ENCODE data around the gene PRDX6. TPM values are rescaled to one million over a fixed set of nuclear protein-coding genes. Genes with fewer than 3 reads are reported as not detected.

The PRDX6 gene
- total and polyA plus RNA-seq, 4 donors = 170 to 347 (median 246) TPM

GRCh38 chr1:173495609-173496267 is 18.6 kb downstream of the PRDX6 start:
- Histone ChIP-seq H3K9ac (ENCODE audit: insufficient read depth in 1 of 2, low read length in 2 of 2) (no peak overlapping the region), H3K9me3 (ENCODE audit: control insufficient read depth in 4 of 4, insufficient read depth in 3 of 4, low read length in 3 of 4) (peaks cover 0 to 2% (median 0%) of the 10 kb centered on the region in 4 donors), H3K4me1 (ENCODE audit: control insufficient read depth in 5 of 5, insufficient read depth in 5 of 5, low read length in 5 of 5) (no peaks in the 10 kb centered on the region), H3K27ac (ENCODE audit: low read depth in 1 of 2, low read length in 1 of 2) (no peak overlapping the region), H3K27me3 (ENCODE audit: control insufficient read depth in 3 of 3, insufficient read depth in 3 of 3, low read length in 2 of 3) (no peaks in the 10 kb centered on the region), H3K36me3 (ENCODE audit: control insufficient read depth in 4 of 4, insufficient read depth in 4 of 4, low read length in 4 of 4) (peaks cover 0 to 8% (median 0%) of the 10 kb centered on the region in 4 donors), H3K4me3 (no peak overlapping the region)
- ATAC-seq (ENCODE audit: insufficient read depth, low FRiP score) (no peak), DNase-seq (no peak)
- no peak for TF ChIP-seq CTCF (IDR thresholded peaks at IDR 0.05; ENCODE audit: control extremely low read depth, extremely low read depth)
- 87 to 91% methylated on average over 8 of the region's 8 CpGs for WGBS, 2 donors

- no peak for ATAC-seq (ENCODE audit: insufficient read depth, low FRiP score)
- H3K4me3 ChIP-seq = no peak overlapping the region
- DNase-seq = no peak
- H3K27ac ChIP-seq (ENCODE audit: low read depth in 1 of 2, low read length in 1 of 2) = no peak overlapping the region
- H3K36me3 ChIP-seq (ENCODE audit: control insufficient read depth in 4 of 4, insufficient read depth in 4 of 4, low read length in 4 of 4) = peaks cover 0 to 8% (median 0%) of the 10 kb centered on the region in 4 donors
- WGBS, 2 donors = 85 to 90% methylated on average over 2 of the region's 2 CpGs
- peaks cover 0 to 2% (median 0%) of the 10 kb centered on the region in 4 donors for H3K9me3 ChIP-seq (ENCODE audit: control insufficient read depth in 4 of 4, insufficient read depth in 3 of 4, low read length in 3 of 4)
- H3K27me3 ChIP-seq (ENCODE audit: control insufficient read depth in 3 of 3, insufficient read depth in 3 of 3, low read length in 2 of 3) = no peaks in the 10 kb centered on the region
- TF ChIP-seq CTCF (IDR thresholded peaks at IDR 0.05; ENCODE audit: control extremely low read depth, extremely low read depth) = no peak
- no peaks in the 10 kb centered on the region for H3K4me1 ChIP-seq (ENCODE audit: control insufficient read depth in 5 of 5, insufficient read depth in 5 of 5, low read length in 5 of 5)
- no peak overlapping the region for H3K9ac ChIP-seq (ENCODE audit: insufficient read depth in 1 of 2, low read length in 2 of 2)
Observed at GRCh38 chr1:173496757-173497320, 19.7 kb downstream of the PRDX6 start.

- TF ChIP-seq CTCF (IDR thresholded peaks at IDR 0.05; ENCODE audit: control extremely low read depth, extremely low read depth) = no peak
Observed at GRCh38 chr1:173499729-173500128, 22.6 kb downstream of the PRDX6 start.

More at GRCh38 chr1:173499729-173500128, 22.6 kb downstream of the PRDX6 start:
- Histone ChIP-seq H3K27ac (ENCODE audit: low read depth in 1 of 2, low read length in 1 of 2) (no peak overlapping the region), H3K9ac (ENCODE audit: insufficient read depth in 1 of 2, low read length in 2 of 2) (no peak overlapping the region), H3K27me3 (ENCODE audit: control insufficient read depth in 3 of 3, insufficient read depth in 3 of 3, low read length in 2 of 3) (no peaks in the 10 kb centered on the region), H3K4me1 (ENCODE audit: control insufficient read depth in 5 of 5, insufficient read depth in 5 of 5, low read length in 5 of 5) (no peaks in the 10 kb centered on the region), H3K4me3 (no peak overlapping the region), H3K9me3 (ENCODE audit: control insufficient read depth in 4 of 4, insufficient read depth in 3 of 4, low read length in 3 of 4) (peaks cover 0 to 2% (median 0%) of the 10 kb centered on the region in 4 donors), H3K36me3 (ENCODE audit: control insufficient read depth in 4 of 4, insufficient read depth in 4 of 4, low read length in 4 of 4) (no peaks in the 10 kb centered on the region)
- ATAC-seq (ENCODE audit: insufficient read depth, low FRiP score) = no peak
- no peak for DNase-seq
- 84 to 92% methylated on average over 4 of the region's 4 CpGs for WGBS, 2 donors
